SK-N-SH (cell line): ENCODE results near the gene GNAT2. TPM values are rescaled to one million over a fixed set of nuclear protein-coding genes. Genes with fewer than 3 reads are reported as not detected.

ENCODE experiments used
- CTCF ChIA-PET: fragments of 300-600, 350-600 bp; formaldehyde crosslinking; extraction: SDS; loops from one replicate; lab custom pipeline; 2021; lab: Yijun Ruan, JAX
- POLR2A ChIA-PET: fragments of 350-600 bp; sonication (Branson Sonifier 250); formaldehyde crosslinking; extraction: SDS; loops from one replicate; lab custom pipeline; 2020; ENCODE audit warnings: antibody characterized with exemption, inconsistent platforms; lab: Yijun Ruan, JAX
- DNase-seq: peaks from one replicate; pipeline ENCODE4 v3.0.0; 2012
- H2AFZ ChIP-seq: fragments of 200-600 bp; sonication (generic); 2 replicates; pipeline ENCODE4 v1.8.1; 2016; ENCODE audit warnings: antibody characterized with exemption, mild to moderate bottlenecking, low read depth
- H3F3A ChIP-seq: fragments of 200-600 bp; sonication (generic); replicated peaks from 2 replicates; pipeline ENCODE3; 2016; ENCODE audit warnings: antibody characterized with exemption, mild to moderate bottlenecking; ENCODE audit not compliant: insufficient read depth
- H3K27ac ChIP-seq, 2 experiments: fragments of 200-500 bp in 1 of 2; fragments of 200-600 bp in 1 of 2; sonication (Bioruptor generic) in 1 of 2; sonication (generic), shearing (Covaris generic) in 1 of 2; 2 replicates each; pipeline versions ENCODE4 v1.5.1 to v1.6.1; 2014 to 2016; ENCODE audit warnings: low read depth in 2 of 2, inconsistent platforms in 1 of 2, low read length in 1 of 2, mild to moderate bottlenecking in 1 of 2, mixed read lengths in 1 of 2
- H3K27me3 ChIP-seq: fragments of 200-600 bp; sonication (generic), shearing (Covaris generic); 2 replicates; pipeline ENCODE4 v1.6.1; 2016; ENCODE audit warnings: mixed run types; ENCODE audit not compliant: insufficient read depth
- H3K36me3 ChIP-seq, 2 experiments: fragments of 200-500 bp in 1 of 2; fragments of 200-600 bp in 1 of 2; sonication (Bioruptor generic) in 1 of 2; sonication (generic) in 1 of 2; replicated peaks in 1 of 2; 2 replicates each; pipeline versions ENCODE3 to v1.5.1; 2014 to 2016; ENCODE audit warnings: low read length in 1 of 2, mild to moderate bottlenecking in 1 of 2; ENCODE audit not compliant: insufficient read depth in 2 of 2, control insufficient read depth in 1 of 2
- H3K4me1 ChIP-seq, 2 experiments: fragments of 200-500 bp in 1 of 2; fragments of 200-600 bp in 1 of 2; sonication (Bioruptor generic) in 1 of 2; sonication (generic), shearing (Covaris generic) in 1 of 2; 2 replicates each; pipeline versions ENCODE4 v1.5.1 to v1.6.1; 2014 to 2016; ENCODE audit warnings: low read depth in 1 of 2, low read length in 1 of 2, mixed run types in 1 of 2; ENCODE audit not compliant: insufficient read depth in 2 of 2, control insufficient read depth in 1 of 2
- H3K4me2 ChIP-seq: fragments of 200-600 bp; sonication (generic), shearing (Covaris generic); 2 replicates; pipeline ENCODE4 v1.6.1; 2017; ENCODE audit warnings: mixed run types
- H3K4me3 ChIP-seq, 2 experiments: fragments of 200-500 bp in 1 of 2; fragments of 200-600 bp in 1 of 2; sonication (Bioruptor generic) in 1 of 2; sonication (generic), shearing (Covaris generic) in 1 of 2; 2 replicates each; pipeline versions ENCODE4 v1.5.1 to v1.8.1; 2014 to 2016; ENCODE audit warnings: low read depth in 2 of 2, inconsistent platforms in 1 of 2, low read length in 1 of 2, mild to moderate bottlenecking in 1 of 2, mixed read lengths in 1 of 2, moderate library complexity in 1 of 2
- H3K79me2 ChIP-seq: fragments of 200-600 bp; sonication (generic); 2 replicates; pipeline ENCODE4 v1.8.1; 2017; ENCODE audit warnings: mild to moderate bottlenecking; ENCODE audit not compliant: insufficient read depth
- H3K9ac ChIP-seq: fragments of 200-600 bp; sonication (generic); 2 replicates; pipeline ENCODE4 v1.6.1; 2017; ENCODE audit warnings: mixed run types
- H3K9me2 ChIP-seq: fragments of 200-600 bp; sonication (generic); 2 replicates; pipeline ENCODE4 v1.6.1; 2017; ENCODE audit warnings: mixed run types
- H3K9me3 ChIP-seq: fragments of 200-600 bp; sonication (generic); 2 replicates; pipeline ENCODE4 v1.6.1; 2017; ENCODE audit warnings: mixed run types, mild to moderate bottlenecking, moderate library complexity
- H4K20me1 ChIP-seq: fragments of 200-600 bp; sonication (generic); 2 replicates; pipeline ENCODE4 v1.6.1; 2017; ENCODE audit warnings: mild to moderate bottlenecking, mixed run types; ENCODE audit not compliant: insufficient read depth
- ELF1 ChIP-seq: IDR thresholded peaks from 2 replicates; pipeline ENCODE4 v1.4.0; 2012
- FOSL2 ChIP-seq: IDR thresholded peaks from 2 replicates; pipeline ENCODE4 v1.4.0; 2012; ENCODE audit warnings: low read depth, mild to moderate bottlenecking, moderate library complexity, borderline replicate concordance
- JUND ChIP-seq: IDR thresholded peaks from 2 replicates; pipeline ENCODE4 v1.4.0; 2012
- MEF2A ChIP-seq: IDR thresholded peaks from 2 replicates; pipeline ENCODE4 v1.4.0; 2012; ENCODE audit warnings: low read depth, borderline replicate concordance
- MXI1 ChIP-seq: IDR thresholded peaks from 2 replicates; pipeline ENCODE4 v1.6.1; 2012; ENCODE audit warnings: mild to moderate bottlenecking, low read depth, low read length, improper control_type of control experiment
- NFIC ChIP-seq: IDR thresholded peaks from 2 replicates; pipeline ENCODE4 v1.4.0; 2012; ENCODE audit warnings: borderline replicate concordance
- RFX5 ChIP-seq: IDR thresholded peaks from 2 replicates; pipeline ENCODE4 v1.6.1; 2012; ENCODE audit warnings: mild to moderate bottlenecking, improper control_type of control experiment, low read length
- RXRA ChIP-seq: IDR thresholded peaks from 2 replicates; pipeline ENCODE4 v1.4.0; 2012; ENCODE audit warnings: low read depth, mild to moderate bottlenecking, borderline replicate concordance
- SMC3 ChIP-seq: IDR thresholded peaks from 2 replicates; pipeline ENCODE4 v1.6.1; 2012; ENCODE audit warnings: low read depth, low read length, improper control_type of control experiment
- TAF1 ChIP-seq: IDR thresholded peaks from 2 replicates; pipeline ENCODE4 v1.6.1; 2012; ENCODE audit warnings: low read depth, mild to moderate bottlenecking, low read length, moderate library complexity, borderline replicate concordance
- YY1 ChIP-seq: IDR thresholded peaks from 2 replicates; pipeline ENCODE4 v1.4.0; 2012; ENCODE audit warnings: low read depth, mild to moderate bottlenecking
- WGBS: methylation state at CpG from one replicate; pipeline ENCODE4 v1.1.6; 2017; ENCODE audit warnings: low lambda C conversion rate; 5-methylcytosine and 5-hydroxymethylcytosine counted together
- polyA plus RNA-seq, 3 experiments: library from polyadenylated mRNA; depleted of rRNA; stranded (reverse); fragments of >200 nt; gene quantifications; 2 replicates each; pipeline ENCODE4 v1.2.3, GENCODE V29; 2012
- TF ChIP-seq, protein P1 (sequence below): IDR thresholded peaks from 2 replicates; pipeline ENCODE4 v1.4.0; 2012; ENCODE audit warnings: low read depth, borderline replicate concordance
- TF ChIP-seq, protein P2 (sequence below): fragments of 150-350 bp; IDR thresholded peaks from 2 replicates; pipeline ENCODE4 v1.6.1; 2016; ENCODE audit warnings: mild to moderate bottlenecking, low read depth, low read length
- TF ChIP-seq, protein P3 (sequence below): IDR thresholded peaks from 2 replicates; pipeline ENCODE4 v1.4.0; 2012; ENCODE audit warnings: low read depth

GNAT2 gene
- polyA plus RNA-seq, 1 of the 3 experiments (the other 2 are of a cell fraction) = 0.16 TPM

DNA sequence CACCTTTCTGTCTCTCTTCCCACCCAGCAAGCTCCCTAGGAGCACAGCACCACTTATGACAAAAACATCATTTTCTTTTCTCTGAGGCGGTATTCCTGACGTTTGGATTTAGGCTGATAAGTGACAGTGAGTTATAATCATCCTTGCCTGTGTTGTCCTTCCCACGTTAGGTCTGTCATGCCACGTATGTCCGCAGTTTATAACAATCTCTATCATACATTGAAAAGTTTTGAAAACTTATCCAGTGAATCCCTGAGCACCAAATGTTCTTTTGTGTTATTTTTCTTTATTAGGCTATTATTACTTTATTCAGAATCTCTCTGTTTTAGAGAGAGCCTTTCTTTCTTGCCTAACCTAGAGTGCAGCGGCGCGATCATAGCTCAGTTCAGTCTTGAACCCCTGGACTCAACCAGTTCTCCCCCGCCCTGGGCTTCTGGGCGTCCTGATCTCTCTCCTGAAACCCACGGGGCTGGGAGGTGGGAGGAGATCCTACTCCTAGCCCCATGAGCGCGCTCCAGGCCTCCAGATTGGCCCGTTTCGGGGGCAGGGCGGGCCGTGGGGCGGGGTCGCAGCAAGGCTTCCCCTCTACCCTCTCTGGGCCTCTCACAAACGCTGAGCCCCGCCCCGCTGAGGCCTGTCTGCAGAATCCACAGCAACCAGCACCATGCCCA lies 48.2 kb upstream of the GNAT2 start, which contains the start of gene GSTM2:
Gene GSTM2 (plus strand): TSS at position 606 of the 671 bp plus-strand sequence. CDS start 59 bp downstream, at position 665.
- no peaks in the 10 kb centered on the region for H3K79me2 ChIP-seq
- H4K20me1 ChIP-seq = no peaks in the 10 kb centered on the region
- H3K4me2 ChIP-seq = peak within 1 kb of the TSS; percentile 92
- H2AFZ ChIP-seq = peak within 1 kb of the TSS; percentile 82; the same call in 1 of the 2 replicates
- H3K4me3 ChIP-seq = peak within 1 kb of the TSS; percentile 36 to 61
- 0 out of 2 replicates have a peak, but pooled peaks have one; percentile 13 for TF ChIP-seq TAF1
- 0 out of 2 replicates have a peak, but pooled peaks have one; percentile 10 for TF ChIP-seq RFX5
- no peak for TF ChIP-seq MXI1
- no peak for TF ChIP-seq RXRA
- TF ChIP-seq, protein P1, sequence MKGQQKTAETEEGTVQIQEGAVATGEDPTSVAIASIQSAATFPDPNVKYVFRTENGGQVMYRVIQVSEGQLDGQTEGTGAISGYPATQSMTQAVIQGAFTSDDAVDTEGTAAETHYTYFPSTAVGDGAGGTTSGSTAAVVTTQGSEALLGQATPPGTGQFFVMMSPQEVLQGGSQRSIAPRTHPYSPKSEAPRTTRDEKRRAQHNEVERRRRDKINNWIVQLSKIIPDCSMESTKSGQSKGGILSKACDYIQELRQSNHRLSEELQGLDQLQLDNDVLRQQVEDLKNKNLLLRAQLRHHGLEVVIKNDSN = peak; percentile 43; the same call in 1 of the 2 replicates
- TF ChIP-seq, all 33 proteins: peak for 3
- no peaks in the 10 kb centered on the region for H3K36me3 ChIP-seq
- H3K27me3 ChIP-seq = no peaks in the 10 kb centered on the region
- H3K4me1 ChIP-seq = peaks cover 7% of the 10 kb centered on the region in 2 experiments; a peak in 2 of 4 replicates
- no peaks in the 10 kb centered on the region for H3F3A ChIP-seq
- peak within 1 kb of the TSS; percentile 49 for H3K9ac ChIP-seq
- no peaks in the 10 kb centered on the region for H3K9me2 ChIP-seq
- H3K27ac ChIP-seq = no peak within 1 kb of the TSS
- ChIA-PET CTCF (interaction anchor here (0.6 to 5.2 kb wide), 6 partner anchors 9 to 135 kb away, joined by 3 to 27 read pairs (median 6); no protein-coding TSS in a partner anchor), POLR2A (interaction anchor here (0.9 kb wide), 1 partner anchor 119 kb away, joined by 3 read pairs; the partner anchor contains the start of gene GNAI3)
- H3K9me3 ChIP-seq = no peaks in the 10 kb centered on the region
- DNase-seq = peak; percentile 96
- WGBS = 16% methylated on average over 20 of the region's 22 CpGs

DNA sequence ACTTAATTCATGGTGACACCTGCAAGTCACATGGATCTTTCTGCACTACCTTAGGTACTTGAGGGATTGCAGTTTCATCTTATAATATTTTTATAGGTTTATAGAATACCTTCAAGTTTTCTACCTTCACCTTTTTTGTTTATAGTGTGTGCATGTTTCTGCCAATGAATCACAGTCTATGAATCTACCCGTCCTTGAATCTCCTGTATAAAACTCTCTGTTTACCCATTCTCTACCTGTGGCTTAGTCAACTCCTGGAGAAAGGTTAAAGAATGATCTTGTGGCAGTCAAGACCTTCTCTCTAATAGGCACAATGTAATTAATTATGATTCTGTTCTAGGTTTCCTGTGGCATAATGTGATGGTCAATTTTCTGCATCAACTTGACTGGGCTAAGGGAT lies 45.3 kb upstream of the GNAT2 start:
- WGBS = 87% methylated on average over 1 of the region's 1 CpG
- Histone ChIP-seq H3K27me3 (no peaks in the 10 kb centered on the region), H3F3A (no peaks in the 10 kb centered on the region), H3K27ac (no peak overlapping the region), H3K4me2 (no peak overlapping the region), H3K9me2 (no peaks in the 10 kb centered on the region), H3K4me3 (no peak overlapping the region), H3K4me1 (peaks cover 7% of the 10 kb centered on the region in 2 experiments; a peak in 2 of 4 replicates), H3K9ac (no peak overlapping the region), H4K20me1 (no peaks in the 10 kb centered on the region), H3K9me3 (no peaks in the 10 kb centered on the region), H2AFZ (no peak overlapping the region), H3K36me3 (peaks cover 0 to 4% of the 10 kb centered on the region in 2 experiments), H3K79me2 (no peaks in the 10 kb centered on the region)
- POLR2A ChIA-PET = no interaction called here
- TF ChIP-seq TAF1 (no peak), RXRA (no peak), MEF2A (no peak), NFIC (no peak), FOSL2 (no peak), SMC3 (no peak), JUND (no peak), YY1 (no peak), ELF1 (no peak)
- TF ChIP-seq, protein P1 = no peak
- TF ChIP-seq, protein P2, sequence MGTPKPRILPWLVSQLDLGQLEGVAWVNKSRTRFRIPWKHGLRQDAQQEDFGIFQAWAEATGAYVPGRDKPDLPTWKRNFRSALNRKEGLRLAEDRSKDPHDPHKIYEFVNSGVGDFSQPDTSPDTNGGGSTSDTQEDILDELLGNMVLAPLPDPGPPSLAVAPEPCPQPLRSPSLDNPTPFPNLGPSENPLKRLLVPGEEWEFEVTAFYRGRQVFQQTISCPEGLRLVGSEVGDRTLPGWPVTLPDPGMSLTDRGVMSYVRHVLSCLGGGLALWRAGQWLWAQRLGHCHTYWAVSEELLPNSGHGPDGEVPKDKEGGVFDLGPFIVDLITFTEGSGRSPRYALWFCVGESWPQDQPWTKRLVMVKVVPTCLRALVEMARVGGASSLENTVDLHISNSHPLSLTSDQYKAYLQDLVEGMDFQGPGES = no peak
- TF ChIP-seq, protein P3, sequence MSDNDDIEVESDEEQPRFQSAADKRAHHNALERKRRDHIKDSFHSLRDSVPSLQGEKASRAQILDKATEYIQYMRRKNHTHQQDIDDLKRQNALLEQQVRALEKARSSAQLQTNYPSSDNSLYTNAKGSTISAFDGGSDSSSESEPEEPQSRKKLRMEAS = no peak
- CTCF ChIA-PET = no interaction called here
- no peak for DNase-seq
